Activated CD8-positive, alpha-beta T cell treated with anti-CD3 and anti-CD28 coated beads for 36 hours (primary cell): ENCODE measurements around the gene AGBL1. TPM values are rescaled to one million over a fixed set of nuclear protein-coding genes. Genes with fewer than 3 reads are reported as not detected.

Source experiments
- ATAC-seq: fragments of 200-7000 bp; cut with Tn5 transposase; one replicate; pipeline ENCODE4 v1.10.0; 2021; ENCODE audit warnings: mild to moderate bottlenecking, moderate library complexity
- CTCF ChIA-PET: fragments of 350-600 bp; sonication (Branson Sonifier 250); formaldehyde crosslinking; loops from one replicate; lab custom pipeline; 2021; ENCODE audit warnings: antibody characterized with exemption; lab: Charles Lee
- POLR2A ChIA-PET: fragments of 350-600 bp; sonication (Branson Sonifier 250); formaldehyde crosslinking; loops from one replicate; lab custom pipeline; 2021; ENCODE audit warnings: antibody characterized with exemption; lab: Charles Lee
- DNase-seq: peaks from one replicate; pipeline ENCODE4 v3.0.0-alpha.2; 2020
- H3K27ac Mint-ChIP-seq: one replicate; pipeline ENCODE4 v1.8.0; 2021; ENCODE audit warnings: mild to moderate bottlenecking, mixed read lengths
- H3K27me3 Mint-ChIP-seq: one replicate; pipeline ENCODE4 v1.8.0; 2021; ENCODE audit warnings: mixed read lengths
- H3K36me3 Mint-ChIP-seq: one replicate; pipeline ENCODE4 v1.8.0; 2021; ENCODE audit warnings: low read depth, mixed read lengths
- H3K4me1 Mint-ChIP-seq: one replicate; pipeline ENCODE4 v1.8.0; 2021; ENCODE audit warnings: low read depth, mixed read lengths
- H3K4me3 Mint-ChIP-seq: one replicate; pipeline ENCODE4 v1.8.0; 2021; ENCODE audit warnings: mild to moderate bottlenecking, moderate library complexity, mixed read lengths
- H3K9me3 Mint-ChIP-seq: one replicate; pipeline ENCODE4 v1.8.0; 2021; ENCODE audit warnings: mixed read lengths
- intact Hi-C: fragments of 100-400 bp; cut with micrococcal nuclease; formaldehyde crosslinking; loops from one replicate; pipeline ENCODE4 v1.10.0; 2022
- total RNA-seq, 2 experiments: library from RNA; stranded (reverse); gene quantifications; one replicate each; pipeline ENCODE4 v1.2.3, GENCODE V29; 2021
- TF ChIP-seq, protein P1 (sequence below): fragments of 200-600 bp; IDR thresholded peaks from one replicate; pipeline ENCODE4 v1.8.0; 2022; ENCODE audit warnings: antibody characterized with exemption, mild to moderate bottlenecking

Gene AGBL1
- total RNA-seq, 2 experiments from 2014 or later: not detected

DNA sequence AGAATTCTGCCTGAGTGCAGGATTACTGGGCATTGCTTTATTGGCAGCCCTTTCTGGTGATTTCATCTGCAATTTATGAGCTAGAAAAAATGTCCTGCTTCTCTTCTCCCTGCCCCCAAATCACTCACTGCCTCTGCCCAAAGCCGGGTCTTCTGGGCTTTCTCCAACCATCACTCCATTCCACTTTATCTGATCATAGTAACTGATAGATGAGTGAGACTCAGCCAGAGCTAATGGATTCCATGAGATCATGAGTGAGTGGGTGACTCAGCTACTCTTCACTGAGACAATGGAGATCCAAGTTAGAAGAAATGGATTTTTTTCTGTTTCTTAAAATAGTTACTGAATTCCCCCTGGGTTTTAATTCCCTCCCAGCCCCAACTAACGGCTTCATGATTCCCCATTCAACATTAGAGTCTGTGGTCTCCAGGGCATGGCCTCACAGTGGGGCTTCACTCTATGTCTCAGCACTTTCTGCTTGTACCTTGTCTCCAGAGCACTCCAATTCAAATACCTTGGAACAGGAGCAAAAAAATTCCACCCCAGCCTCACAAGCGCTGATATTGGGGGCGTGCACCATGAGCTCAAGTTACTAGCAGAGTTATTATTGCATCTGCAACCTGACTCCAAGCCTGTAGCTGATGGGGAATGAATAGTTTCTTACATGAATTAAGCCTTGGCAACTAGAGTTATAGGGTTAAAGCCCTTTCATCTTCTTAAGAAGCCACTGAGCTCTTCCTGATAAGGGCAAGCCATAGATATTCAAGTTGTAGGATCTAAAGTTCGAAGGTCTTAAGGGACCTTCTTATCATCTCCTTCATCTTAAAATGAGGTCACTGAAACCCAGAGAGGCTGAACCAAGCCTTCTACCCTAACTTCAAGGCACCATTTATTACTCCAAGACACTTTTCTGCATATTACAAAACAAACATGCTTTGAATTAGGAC lies 85.9 kb downstream of the AGBL1 start:
- intact Hi-C loops: no loop called here
- Mint-ChIP-seq H3K4me3 (no peak overlapping the region), H3K9me3 (no peaks in the 10 kb centered on the region), H3K27me3 (peaks cover 5% of the 10 kb centered on the region), H3K27ac (no peak overlapping the region), H3K4me1 (no peaks in the 10 kb centered on the region), H3K36me3 (no peaks in the 10 kb centered on the region)
- CTCF ChIA-PET: no interaction called here
- TF ChIP-seq, protein P1, sequence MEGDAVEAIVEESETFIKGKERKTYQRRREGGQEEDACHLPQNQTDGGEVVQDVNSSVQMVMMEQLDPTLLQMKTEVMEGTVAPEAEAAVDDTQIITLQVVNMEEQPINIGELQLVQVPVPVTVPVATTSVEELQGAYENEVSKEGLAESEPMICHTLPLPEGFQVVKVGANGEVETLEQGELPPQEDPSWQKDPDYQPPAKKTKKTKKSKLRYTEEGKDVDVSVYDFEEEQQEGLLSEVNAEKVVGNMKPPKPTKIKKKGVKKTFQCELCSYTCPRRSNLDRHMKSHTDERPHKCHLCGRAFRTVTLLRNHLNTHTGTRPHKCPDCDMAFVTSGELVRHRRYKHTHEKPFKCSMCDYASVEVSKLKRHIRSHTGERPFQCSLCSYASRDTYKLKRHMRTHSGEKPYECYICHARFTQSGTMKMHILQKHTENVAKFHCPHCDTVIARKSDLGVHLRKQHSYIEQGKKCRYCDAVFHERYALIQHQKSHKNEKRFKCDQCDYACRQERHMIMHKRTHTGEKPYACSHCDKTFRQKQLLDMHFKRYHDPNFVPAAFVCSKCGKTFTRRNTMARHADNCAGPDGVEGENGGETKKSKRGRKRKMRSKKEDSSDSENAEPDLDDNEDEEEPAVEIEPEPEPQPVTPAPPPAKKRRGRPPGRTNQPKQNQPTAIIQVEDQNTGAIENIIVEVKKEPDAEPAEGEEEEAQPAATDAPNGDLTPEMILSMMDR: no peak
- ATAC-seq (no peak), DNase-seq (no peak)
- POLR2A ChIA-PET: no interaction called here

DNA sequence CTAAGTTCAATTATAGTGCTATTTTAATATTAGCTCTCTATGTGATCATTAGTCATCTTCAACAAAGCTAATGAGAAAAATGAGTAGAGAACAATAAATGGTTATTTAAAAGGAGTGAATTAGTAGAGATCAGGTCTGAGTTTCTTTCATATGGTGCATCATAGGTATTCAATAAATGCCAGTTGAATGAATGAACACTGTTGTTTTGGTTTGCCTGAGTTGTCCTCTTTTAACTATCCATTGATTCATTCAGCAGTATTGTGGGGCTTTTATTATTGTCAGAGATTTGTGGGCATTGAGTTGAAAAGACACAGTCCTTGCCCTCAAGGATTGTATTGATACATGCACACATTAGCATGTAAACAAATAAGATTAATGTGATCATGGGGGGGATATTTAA lies 88.2 kb downstream of the AGBL1 start:
- TF ChIP-seq, protein P1: no peak
- ATAC-seq (no peak), DNase-seq (no peak)
- H3K36me3 Mint-ChIP-seq: no peaks in the 10 kb centered on the region
- CTCF ChIA-PET: no interaction called here
- POLR2A ChIA-PET: no interaction called here
- H3K9me3 Mint-ChIP-seq: no peaks in the 10 kb centered on the region
- no peak overlapping the region for H3K27ac Mint-ChIP-seq
- intact Hi-C loops: no loop called here
- no peaks in the 10 kb centered on the region for H3K4me1 Mint-ChIP-seq
- H3K4me3 Mint-ChIP-seq: no peak overlapping the region
- H3K27me3 Mint-ChIP-seq: peaks cover 5% of the 10 kb centered on the region

DNA sequence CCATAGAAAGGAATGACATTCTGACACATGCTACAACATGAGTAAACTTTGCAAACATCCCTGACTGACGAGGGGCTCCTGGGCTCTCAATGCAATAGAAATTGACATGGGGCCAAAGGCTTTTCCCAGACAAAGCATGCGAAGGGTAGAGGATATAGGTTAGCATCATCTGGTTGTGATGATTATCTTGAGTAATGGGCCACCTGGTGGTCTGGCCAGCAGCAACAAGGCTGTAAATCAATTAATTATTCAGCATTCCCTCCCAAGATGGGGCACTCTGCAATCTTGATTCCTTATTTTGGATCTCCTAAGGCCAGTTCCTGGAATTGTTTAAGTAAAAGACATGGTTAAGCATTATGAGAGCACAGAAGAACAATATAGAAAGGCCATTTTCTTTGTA lies 99.2 kb downstream of the AGBL1 start:
- TF ChIP-seq, protein P1: no peak
- ATAC-seq: no peak
- Mint-ChIP-seq H3K9me3 (peaks cover 6% of the 10 kb centered on the region), H3K4me1 (peaks cover 2% of the 10 kb centered on the region), H3K4me3 (no peak overlapping the region), H3K36me3 (no peaks in the 10 kb centered on the region), H3K27ac (no peak overlapping the region), H3K27me3 (peaks cover 14% of the 10 kb centered on the region)
- DNase-seq: no peak
- POLR2A ChIA-PET: no interaction called here
- intact Hi-C loops: no loop called here
- CTCF ChIA-PET: no interaction called here

DNA sequence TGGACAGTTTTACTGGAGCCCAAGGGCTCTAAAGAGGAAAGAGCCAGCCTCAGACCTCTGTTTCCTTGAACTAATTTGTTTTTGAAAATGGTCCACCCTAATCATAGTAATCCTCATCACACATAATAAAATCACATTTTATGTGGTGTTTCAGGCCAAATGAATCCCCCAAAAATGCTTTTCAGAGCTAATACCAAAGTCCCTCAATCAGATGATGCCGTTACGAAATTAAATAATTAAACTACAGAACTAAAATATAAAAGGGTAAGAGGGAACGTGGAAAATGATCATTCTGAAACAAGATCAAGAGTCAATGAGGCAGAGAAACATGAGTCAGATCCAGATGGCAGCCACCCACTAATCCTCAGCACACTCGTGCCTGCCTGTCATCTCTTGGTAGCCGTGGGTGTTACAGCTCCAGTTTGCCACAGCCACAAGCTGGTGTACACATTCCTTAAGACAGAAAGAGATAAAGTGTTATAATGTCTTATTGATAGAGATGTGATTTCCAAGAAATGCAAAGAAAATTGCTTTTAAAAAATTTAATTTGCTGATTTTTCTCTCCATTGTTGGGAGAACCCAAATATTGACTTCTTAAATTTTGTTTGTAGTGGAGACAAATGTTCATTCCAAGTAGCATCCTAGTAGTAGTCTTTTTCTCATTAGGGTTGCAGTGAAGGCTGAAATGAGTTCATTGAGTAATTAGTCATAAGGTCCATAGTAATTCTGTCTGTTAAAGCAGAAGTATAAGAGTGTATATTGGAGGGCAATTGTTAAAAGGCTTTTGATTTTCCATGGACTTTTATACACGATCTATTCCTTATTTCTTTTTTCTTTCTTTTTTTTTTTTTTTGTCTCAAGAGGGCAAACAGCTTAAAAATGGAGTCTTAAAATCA lies 104.2 kb downstream of the AGBL1 start:
- intact Hi-C loops: no loop called here
- H3K36me3 Mint-ChIP-seq: no peaks in the 10 kb centered on the region
- no peak overlapping the region for H3K27ac Mint-ChIP-seq
- H3K4me1 Mint-ChIP-seq: peaks cover 2% of the 10 kb centered on the region
- CTCF ChIA-PET: no interaction called here
- peaks cover 12% of the 10 kb centered on the region for H3K27me3 Mint-ChIP-seq
- POLR2A ChIA-PET: no interaction called here
- H3K4me3 Mint-ChIP-seq: no peak overlapping the region
- H3K9me3 Mint-ChIP-seq: no peaks in the 10 kb centered on the region
- TF ChIP-seq, protein P1: no peak
- DNase-seq (peak; percentile 42), ATAC-seq (peak; percentile 42)
